Neutrophil (primary cell): ENCODE data around the gene CPHXL2.

Source experiments
- H3K27ac ChIP-seq: fragments of 200-600 bp; sonication (generic); 2 replicates; pipeline ENCODE4 v1.5.1; 2016; ENCODE audit warnings: mild to moderate bottlenecking, moderate library complexity
- H3K27me3 ChIP-seq: fragments of 200-600 bp; sonication (generic); 2 replicates; pipeline ENCODE4 v1.6.0; 2016; ENCODE audit warnings: mild to moderate bottlenecking
- H3K36me3 ChIP-seq: fragments of 200-600 bp; sonication (generic); 2 replicates; pipeline ENCODE4 v1.5.1; 2017
- H3K4me1 ChIP-seq, 2 experiments: fragments of 200-600 bp in 1 of 2; sonication (generic) in 1 of 2; 1 replicate in 1 of 2; 2 replicates in 1 of 2; pipeline versions ENCODE4 v1.5.1 to v1.6.1; 2013 to 2016; ENCODE audit warnings: low read depth in 1 of 2, low read length in 1 of 2, mild to moderate bottlenecking in 1 of 2, moderate library complexity in 1 of 2; ENCODE audit not compliant: control insufficient read depth in 1 of 2, insufficient read depth in 1 of 2
- H3K4me3 ChIP-seq, 2 experiments: fragments of 200-600 bp in 1 of 2; sonication (generic) in 1 of 2; 1 replicate in 1 of 2; 2 replicates in 1 of 2; pipeline ENCODE4 v1.5.1; 2013 to 2016; ENCODE audit warnings: low read depth in 1 of 2, low read length in 1 of 2, mild to moderate bottlenecking in 1 of 2, moderate library complexity in 1 of 2
- H3K9me3 ChIP-seq: fragments of 200-600 bp; sonication (generic); 2 replicates; pipeline ENCODE4 v1.5.1; 2016
- CTCF ChIP-seq: fragments of 200-600 bp; sonication (generic); IDR thresholded peaks from 2 replicates; pipeline ENCODE4 v1.5.1; 2016; ENCODE audit warnings: antibody characterized with exemption

The CPHXL2 gene

GRCh38 chr16:75679366-75679765 lies 2.6 kb upstream of the CPHXL2 start:
- no peaks in the 10 kb centered on the region for H3K9me3 ChIP-seq
- no peak for TF ChIP-seq CTCF
- H3K27me3 ChIP-seq = no peaks in the 10 kb centered on the region
- H3K27ac ChIP-seq = no peak overlapping the region
- no peaks in the 10 kb centered on the region for H3K36me3 ChIP-seq
- no peak overlapping the region for H3K4me3 ChIP-seq
- H3K4me1 ChIP-seq = no peaks in the 10 kb centered on the region

- H3K9me3 ChIP-seq = no peaks in the 10 kb centered on the region
- no peaks in the 10 kb centered on the region for H3K4me1 ChIP-seq
- TF ChIP-seq CTCF = no peak
- H3K36me3 ChIP-seq = no peaks in the 10 kb centered on the region
- H3K27me3 ChIP-seq = no peaks in the 10 kb centered on the region
- no peak overlapping the region for H3K4me3 ChIP-seq
- no peak overlapping the region for H3K27ac ChIP-seq
Observed at GRCh38 chr16:75667503-75667902, 9.3 kb downstream of the CPHXL2 start.

GRCh38 chr16:75660726-75661302 lies 16.0 kb downstream of the CPHXL2 start:
- no peak for TF ChIP-seq CTCF
- Histone ChIP-seq H3K27ac (no peak overlapping the region), H3K9me3 (no peaks in the 10 kb centered on the region), H3K36me3 (peaks cover 57% of the 10 kb centered on the region), H3K27me3 (no peaks in the 10 kb centered on the region), H3K4me3 (no peak overlapping the region), H3K4me1 (no peaks in the 10 kb centered on the region)

GRCh38 chr16:75660321-75660720 lies 16.5 kb downstream of the CPHXL2 start:
- no peak for TF ChIP-seq CTCF
- no peaks in the 10 kb centered on the region for H3K27me3 ChIP-seq
- H3K9me3 ChIP-seq = no peaks in the 10 kb centered on the region
- no peak overlapping the region for H3K4me3 ChIP-seq
- H3K4me1 ChIP-seq = no peaks in the 10 kb centered on the region
- no peak overlapping the region for H3K27ac ChIP-seq
- peaks cover 61% of the 10 kb centered on the region for H3K36me3 ChIP-seq

GRCh38 chr16:75658175-75658574 lies 18.6 kb downstream of the CPHXL2 start:
- Histone ChIP-seq H3K36me3 (peaks cover 75% of the 10 kb centered on the region), H3K4me3 (no peak overlapping the region)

More at GRCh38 chr16:75658175-75658574, 18.6 kb downstream of the CPHXL2 start:
- Histone ChIP-seq H3K9me3 (no peaks in the 10 kb centered on the region), H3K4me1 (no peaks in the 10 kb centered on the region), H3K27ac (no peak overlapping the region), H3K27me3 (no peaks in the 10 kb centered on the region)
- no peak for TF ChIP-seq CTCF
